HepG2 (cell line): ENCODE results near the gene RIMBP2. TPM values are rescaled to one million over a fixed set of nuclear protein-coding genes. Genes with fewer than 3 reads are reported as not detected.

Source experiments
- ATAC-seq: fragments of 200-7000 bp; cut with Tn5 transposase; 3 replicates; pipeline ENCODE4 v1.9.1; 2020; ENCODE audit warnings: mild to moderate bottlenecking, moderate library complexity
- BruUV-seq: library from RNA; stranded (reverse); fragments of 400-500 nt; replicated peaks from 2 replicates; lab custom pipeline; 2021; lab: Mats Ljungman, UMichigan
- CTCF ChIA-PET: fragments of 300-600 bp; formaldehyde crosslinking; extraction: SDS; loops from one replicate; lab custom pipeline; 2021; ENCODE audit warnings: low total read pairs, inconsistent platforms, low intra/inter-chr PET ratio; lab: Yijun Ruan, JAX
- POLR2A ChIA-PET: fragments of 350-600 bp; sonication (Branson Sonifier 250); formaldehyde crosslinking; loops from one replicate; lab custom pipeline; 2020; ENCODE audit warnings: antibody characterized with exemption, inconsistent platforms; lab: Yijun Ruan, JAX
- DNase-seq: peaks from one replicate; pipeline ENCODE4 v3.0.0-alpha.2; 2015; ENCODE audit warnings: low spot score
- FAIRE-seq: peaks from 3 replicates; lab custom pipeline; 2011; peaks lifted over from hg19 to GRCh38; lab: Jason Lieb, UNC
- H2AFZ ChIP-seq: one replicate; pipeline ENCODE4 v1.6.1; 2011; ENCODE audit warnings: low read length, inconsistent platforms
- H3K27ac ChIP-seq: fragments of 300-600 bp; 3 replicates; pipeline ENCODE4 v1.8.0; 2011; ENCODE audit warnings: mixed run types, mild to moderate bottlenecking, mixed read lengths, low read length, inconsistent platforms; ENCODE audit not compliant: insufficient read depth; ENCODE audit errors: extremely low read length
- H3K27me3 ChIP-seq, 2 experiments: fragments of 200-600 bp in 1 of 2; 2 replicates in 1 of 2; 3 replicates in 1 of 2; pipeline versions ENCODE4 v1.6.0 to v1.8.0; 2011; ENCODE audit warnings: low read length in 2 of 2, mild to moderate bottlenecking in 2 of 2, moderate library complexity in 2 of 2, inconsistent platforms in 1 of 2; ENCODE audit not compliant: insufficient read depth in 2 of 2, control insufficient read depth in 1 of 2
- H3K36me3 ChIP-seq, 2 experiments: fragments of 200-600 bp in 1 of 2; replicated peaks in 1 of 2; 2 replicates in 1 of 2; 3 replicates in 1 of 2; pipeline versions ENCODE4 v1.5.1 to v1.8.0; 2011; ENCODE audit warnings: low read length in 2 of 2, inconsistent platforms in 1 of 2; ENCODE audit not compliant: insufficient read depth in 2 of 2, control insufficient read depth in 1 of 2
- H3K4me1 ChIP-seq: 2 replicates; pipeline ENCODE4 v1.5.1; 2012; ENCODE audit warnings: low read length, inconsistent platforms; ENCODE audit not compliant: insufficient read depth
- H3K4me2 ChIP-seq: 2 replicates; pipeline ENCODE4 v1.6.0; 2011; ENCODE audit warnings: low read depth, low read length, inconsistent platforms
- H3K4me3 ChIP-seq, 3 experiments: fragments of 200-600 bp in 1 of 3; sonication (generic), shearing (Covaris generic) in 1 of 3; replicated peaks in 1 of 3; 2 replicates each; pipeline ENCODE4 v1.5.1; 2011 to 2016; ENCODE audit warnings: low read length in 3 of 3, inconsistent platforms in 2 of 3, low read depth in 2 of 3, mild to moderate bottlenecking in 2 of 3, control low read depth in 1 of 3, mixed read lengths in 1 of 3; ENCODE audit not compliant: insufficient read depth in 1 of 3
- H3K79me2 ChIP-seq: one replicate; pipeline ENCODE4 v1.6.1; 2011; ENCODE audit warnings: low read length, inconsistent platforms; ENCODE audit not compliant: insufficient read depth
- H3K9ac ChIP-seq: 2 replicates; pipeline ENCODE4 v1.6.0; 2011; ENCODE audit warnings: mild to moderate bottlenecking, low read depth, low read length, inconsistent platforms; ENCODE audit not compliant: insufficient read depth
- H3K9me3 ChIP-seq: 2 replicates; pipeline ENCODE4 v1.5.1; 2012; ENCODE audit warnings: mild to moderate bottlenecking, low read length
- H4K20me1 ChIP-seq: 2 replicates; pipeline ENCODE4 v1.6.0; 2011; ENCODE audit warnings: inconsistent platforms, mild to moderate bottlenecking, low read length, moderate library complexity; ENCODE audit not compliant: insufficient read depth
- JUNB ChIP-seq: sonication (generic); formaldehyde crosslinking; IDR thresholded peaks from 2 replicates; pipeline ENCODE4 v1.8.0; 2022; ENCODE audit warnings: missing genetic modification reagents, mild to moderate bottlenecking, borderline replicate concordance
- NFE2L1 ChIP-seq: sonication (generic); formaldehyde crosslinking; IDR thresholded peaks from 2 replicates; pipeline ENCODE4 v1.4.0; 2020; ENCODE audit warnings: missing genetic modification reagents, mild to moderate bottlenecking, borderline replicate concordance
- PTBP1 ChIP-seq: fragments of 200-400 bp; formaldehyde crosslinking; IDR thresholded peaks from 2 replicates; pipeline ENCODE4 v1.6.1; 2018; ENCODE audit warnings: low read length, low read depth; ENCODE audit not compliant: poor library complexity, severe bottlenecking
- ZBTB49 ChIP-seq: sonication (generic); formaldehyde crosslinking; IDR thresholded peaks from 2 replicates; pipeline ENCODE4 v1.4.0; 2020; ENCODE audit warnings: missing genetic modification reagents, borderline replicate concordance
- ZNF614 ChIP-seq: IDR thresholded peaks from 2 replicates; pipeline ENCODE4 v1.6.1; 2018; ENCODE audit warnings: missing biosample characterization, missing genetic modification reagents, inconsistent platforms, borderline replicate concordance
- ZNF615 ChIP-seq: sonication (generic); formaldehyde crosslinking; IDR thresholded peaks from 2 replicates; pipeline ENCODE4 v1.5.0; 2020; ENCODE audit warnings: mild to moderate bottlenecking, missing genetic modification reagents, borderline replicate concordance
- ZNF674 ChIP-seq: sonication (generic); formaldehyde crosslinking; IDR thresholded peaks from 2 replicates; pipeline ENCODE4 v1.5.0; 2020; ENCODE audit warnings: low read depth, mild to moderate bottlenecking, missing genetic modification reagents
- ZNF687 ChIP-seq: sonication (generic); formaldehyde crosslinking; IDR thresholded peaks from 2 replicates; pipeline ENCODE4 v1.5.1; 2020; ENCODE audit warnings: mild to moderate bottlenecking, missing genetic modification reagents, moderate library complexity
- ZNF7 ChIP-seq: IDR thresholded peaks from 2 replicates; pipeline ENCODE4 v1.6.1; 2016; ENCODE audit warnings: missing biosample characterization, missing genetic modification reagents
- ZSCAN30 ChIP-seq: sonication (generic); formaldehyde crosslinking; IDR thresholded peaks from 2 replicates; pipeline ENCODE4 v1.5.0; 2020; ENCODE audit warnings: mild to moderate bottlenecking, missing genetic modification reagents
- WGBS: methylation state at CpG from one replicate; pipeline ENCODE4 v1.1.6; 2017; ENCODE audit warnings: low lambda C conversion rate; 5-methylcytosine and 5-hydroxymethylcytosine counted together
- in situ Hi-C: cut with HindIII; loops from 2 replicates; pipeline ENCODE4 v1.10.0; 2017; ENCODE audit warnings: low pct_unique_long_range_greater_than_20kb; ENCODE audit not compliant: extremely low pct_ligation_motif_present
- intact Hi-C: fragments of 100-400 bp; cut with micrococcal nuclease; formaldehyde crosslinking; loops from one replicate; pipeline ENCODE4 v1.10.0; 2022; ENCODE audit not compliant: unreplicated experiment
- polyA plus RNA-seq, 8 experiments: library from polyadenylated mRNA; depleted of rRNA in 3 of 8; stranded (reverse) in 7 of 8; unstranded in 1 of 8; fragments of >200 nt; fragmentation: Illumina TruSeq in 4 of 8; extraction: Trizol in 4 of 8; gene quantifications; 2 replicates each; pipeline versions ENCODE4 v1.2.1 to v1.2.3, GENCODE V29; 2011 to 2016; ENCODE audit warnings: low read depth in 4 of 8, missing spikeins in 1 of 8, mixed read lengths in 1 of 8; ENCODE audit not compliant: insufficient read depth in 1 of 8
- total RNA-seq, 5 experiments: library from RNA; depleted of rRNA; stranded (reverse); fragments of >200 nt; fragmentation: Illumina TruSeq; extraction: Trizol; gene quantifications; 2 replicates each; pipeline ENCODE4 v1.2.3, GENCODE V29; 2016; ENCODE audit warnings: low read depth in 1 of 5

The RIMBP2 gene
- total and polyA plus RNA-seq, 2 of the 13 experiments (the other 11 are each of a cell fraction or from before 2014, with no cell fraction given) = 0.03 TPM; not detected in 1

- Histone ChIP-seq H3K4me1 (no peaks in the 10 kb centered on the region), H3K27ac (no peak overlapping the region), H3K27me3 (peaks cover 0 to 52% of the 10 kb centered on the region in 2 experiments; a peak in 4 of 5 replicates), H3K79me2 (no peaks in the 10 kb centered on the region), H3K9ac (no peak overlapping the region), H2AFZ (no peak overlapping the region), H3K9me3 (no peaks in the 10 kb centered on the region), H4K20me1 (no peaks in the 10 kb centered on the region), H3K36me3 (no peaks in the 10 kb centered on the region), H3K4me3 (no peak overlapping the region), H3K4me2 (no peak overlapping the region)
- ATAC-seq = no peak
- BruUV-seq = no TSS peak
- in situ Hi-C loops = no loop called here
- 4% methylated on average over 3 of the region's 6 CpGs for WGBS
- POLR2A ChIA-PET = no interaction called here
- CTCF ChIA-PET = no interaction called here
- no peak for FAIRE-seq
- DNase-seq = no peak
- intact Hi-C loops = no loop called here
- TF ChIP-seq ZNF614 = no peak
- TF ChIP-seq PTBP1 = no peak
- TF ChIP-seq ZNF7 (CRISPR knock-in tag) = no peak
- TF ChIP-seq ZBTB49 (CRISPR knock-in tag) = no peak
- no peak for TF ChIP-seq ZNF687
- TF ChIP-seq ZNF615 (CRISPR knock-in tag) = no peak
- TF ChIP-seq ZSCAN30 (CRISPR knock-in tag) = no peak
- no peak for TF ChIP-seq ZNF674 (CRISPR knock-in tag)
- TF ChIP-seq NFE2L1 = no peak
- TF ChIP-seq JUNB (CRISPR knock-in tag) = no peak
Observed at GRCh38 chr12:130421896-130422295, 294.2 kb downstream of the RIMBP2 start.
